ENCODE measurements around the gene PCDH19. TPM values are rescaled to one million over a fixed set of nuclear protein-coding genes. Genes with fewer than 3 reads are reported as not detected.

PCDH19 gene
- total and polyA plus RNA-seq, 2 of the 13 experiments (the other 11 are each of a cell fraction or from before 2014, with no cell fraction given), result 0.02 to 0.09 TPM

DNA sequence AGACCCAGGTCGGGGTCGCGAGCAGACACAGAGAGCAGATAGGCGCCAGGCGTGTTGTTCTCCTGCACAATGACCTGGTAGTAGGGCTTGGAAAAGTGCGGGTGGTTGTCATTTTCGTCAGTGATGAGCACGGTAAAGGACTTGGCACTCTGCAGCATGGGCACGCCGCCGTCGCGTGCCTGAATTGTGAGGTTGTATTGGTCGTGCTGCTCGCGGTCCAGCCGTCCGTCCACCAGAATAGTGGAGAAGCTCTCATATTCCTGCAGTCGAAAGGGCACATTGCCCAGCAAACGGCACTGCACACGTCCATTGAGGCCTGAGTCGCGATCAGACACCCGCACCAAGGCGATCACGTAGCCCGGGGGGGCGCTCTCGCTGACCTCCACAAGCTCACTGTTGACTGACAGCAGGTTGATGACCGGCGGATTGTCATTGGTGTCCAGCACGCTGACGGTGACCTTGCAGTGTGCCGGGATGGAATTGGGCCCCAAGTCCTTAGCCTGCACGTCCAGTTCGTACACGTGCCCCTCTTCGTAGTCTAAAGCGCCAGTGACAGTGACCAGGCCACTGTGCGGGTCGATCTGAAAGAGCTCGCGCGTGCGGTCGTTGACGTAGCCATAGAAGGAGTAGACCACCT lies 2.8 kb downstream of the PCDH19 start:
- ATAC-seq (no peak), DNase-seq (ENCODE audit: low spot score) (no peak), FAIRE-seq (no peak)
- Histone ChIP-seq H3K36me3 (replicated peaks in 1 of 2; ENCODE audit: control insufficient read depth in 1 of 2, insufficient read depth in 2 of 2, low read length in 2 of 2) (no peaks in the 10 kb centered on the region), H3K27ac (ENCODE audit: extremely low read length, insufficient read depth, low read length) (no peak overlapping the region), H2AFZ (ENCODE audit: low read length) (no peak overlapping the region), H3K79me2 (ENCODE audit: insufficient read depth, low read length) (no peaks in the 10 kb centered on the region), H3K9ac (ENCODE audit: insufficient read depth, low read depth, low read length) (no peak overlapping the region), H3K4me1 (ENCODE audit: insufficient read depth, low read length) (no peaks in the 10 kb centered on the region), H4K20me1 (ENCODE audit: insufficient read depth, low read length) (no peaks in the 10 kb centered on the region), H3K4me3 (replicated peaks in 1 of 3; ENCODE audit: insufficient read depth in 1 of 3, low read depth in 2 of 3, low read length in 3 of 3) (no peak overlapping the region), H3K27me3 (ENCODE audit: control insufficient read depth in 1 of 2, insufficient read depth in 2 of 2, low read length in 2 of 2) (no peaks in the 10 kb centered on the region), H3K9me3 (ENCODE audit: low read length) (no peaks in the 10 kb centered on the region), H3K4me2 (ENCODE audit: low read depth, low read length) (no peak overlapping the region)
- in situ Hi-C loops (cut with HindIII; ENCODE audit: extremely low pct_ligation_motif_present, low pct_unique_long_range_greater_than_20kb) (no loop called here), intact Hi-C loops (cut with micrococcal nuclease; ENCODE audit: unreplicated experiment) (no loop called here)
- POLR2A ChIA-PET, result no interaction called here
- 94% methylated on average over 16 of the region's 47 CpGs for WGBS (ENCODE audit: low lambda C conversion rate)
- no TSS peak for BruUV-seq (replicated peaks)
- CTCF ChIA-PET (ENCODE audit: low intra/inter-chr PET ratio, low total read pairs), result no interaction called here
- TF ChIP-seq GRHL1 (CRISPR knock-in tag; conservative IDR thresholded peaks at IDR 0.05), result no peak
- TF ChIP-seq CSRNP2 (CRISPR knock-in tag; conservative IDR thresholded peaks at IDR 0.05; ENCODE audit: low read depth), result no peak
- no peak for TF ChIP-seq NR2F6 (IDR thresholded peaks at IDR 0.05)
- no peak for TF ChIP-seq NR2F6 (CRISPR knock-in tag; IDR thresholded peaks at IDR 0.05)
- no peak for TF ChIP-seq ZNF558 (CRISPR knock-in tag; IDR thresholded peaks at IDR 0.05; ENCODE audit: borderline replicate concordance)
- no peak for TF ChIP-seq POLR2AphosphoS5 (IDR thresholded peaks at IDR 0.05; ENCODE audit: low read depth, low read length)
- no peak for TF ChIP-seq ELF4 (CRISPR knock-in tag; IDR thresholded peaks at IDR 0.05; ENCODE audit: borderline replicate concordance)
- TF ChIP-seq JDP2 (CRISPR knock-in tag; IDR thresholded peaks at IDR 0.05; ENCODE audit: borderline replicate concordance), result no peak
- no peak for TF ChIP-seq ZNF574 (CRISPR knock-in tag; IDR thresholded peaks at IDR 0.05)
- TF ChIP-seq ZNF124 (CRISPR knock-in tag; IDR thresholded peaks at IDR 0.05), result no peak
- TF ChIP-seq ZHX1 (CRISPR knock-in tag; IDR thresholded peaks at IDR 0.05; ENCODE audit: low read depth), result no peak
- no peak for TF ChIP-seq ZNF441 (CRISPR knock-in tag; IDR thresholded peaks at IDR 0.05; ENCODE audit: borderline replicate concordance)
- no peak for TF ChIP-seq ZNF484 (CRISPR knock-in tag; IDR thresholded peaks at IDR 0.05; ENCODE audit: borderline replicate concordance, low read depth)
- TF ChIP-seq RCOR2 (CRISPR knock-in tag; IDR thresholded peaks at IDR 0.05), result no peak
- no peak for TF ChIP-seq EZH2 (conservative IDR thresholded peaks at IDR 0.05; ENCODE audit: low read depth, low read length)
- no peak for TF ChIP-seq MXD4 (CRISPR knock-in tag; IDR thresholded peaks at IDR 0.05)
- TF ChIP-seq CAMTA2 (CRISPR knock-in tag; IDR thresholded peaks at IDR 0.05; ENCODE audit: borderline replicate concordance), result no peak
